Endothelial cell of umbilical vein (primary cell): ENCODE results near the gene CXCR1.

ENCODE experiments used
- EZH2 ChIP-seq: IDR thresholded peaks from 2 replicates; pipeline ENCODE4 v1.6.1; 2012; ENCODE audit warnings: borderline replicate concordance, low read depth, mild to moderate bottlenecking, moderate library complexity, low read length, inconsistent platforms; ENCODE audit not compliant: severe bottlenecking
- TF ChIP-seq, protein P1 (sequence below), 2 donors: IDR thresholded peaks; 1 replicate in 1 of 2; 2 replicates in 1 of 2; pipeline ENCODE4 v1.5.1; 2011; ENCODE audit warnings: low read length in 2 of 2, mild to moderate bottlenecking in 2 of 2, moderate library complexity in 2 of 2, control low read depth in 1 of 2, inconsistent platforms in 1 of 2, low read depth in 1 of 2; ENCODE audit not compliant: insufficient read depth in 1 of 2; ENCODE audit errors: extremely low read depth in 1 of 2

DNA sequence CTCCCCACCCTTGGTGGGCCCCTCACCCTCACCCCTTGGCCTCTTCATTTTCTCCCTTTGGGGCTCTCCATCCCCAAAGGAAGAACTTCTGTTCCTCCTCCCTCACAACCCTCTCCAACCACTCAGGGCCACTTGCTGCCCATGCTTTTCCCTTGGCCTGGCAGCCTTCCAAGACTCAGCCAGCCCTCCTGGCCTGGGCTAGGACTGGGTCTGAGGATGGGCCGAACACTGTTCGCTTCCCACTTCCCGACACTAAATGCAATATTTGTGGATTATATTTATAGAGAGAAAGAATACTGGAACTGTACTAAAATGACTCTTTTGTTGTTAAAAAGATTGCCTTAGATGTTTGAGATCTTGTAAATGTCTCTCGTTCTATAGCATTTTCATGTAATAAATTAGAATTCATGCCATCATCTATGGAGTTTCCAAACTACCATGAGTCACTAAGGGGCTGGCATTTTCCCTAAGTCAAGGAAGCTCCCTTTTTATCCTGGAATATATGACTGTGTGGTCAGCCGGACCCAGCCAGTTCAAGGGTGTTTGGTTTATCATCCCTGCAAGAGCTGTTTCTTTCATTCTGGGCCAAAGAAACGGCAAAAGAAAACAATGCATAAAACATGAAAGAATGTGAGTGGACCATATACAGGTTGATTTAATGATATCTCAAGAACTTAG, 37.2 kb downstream of the CXCR1 start:
- TF ChIP-seq EZH2, result no peak
- TF ChIP-seq, protein P1, sequence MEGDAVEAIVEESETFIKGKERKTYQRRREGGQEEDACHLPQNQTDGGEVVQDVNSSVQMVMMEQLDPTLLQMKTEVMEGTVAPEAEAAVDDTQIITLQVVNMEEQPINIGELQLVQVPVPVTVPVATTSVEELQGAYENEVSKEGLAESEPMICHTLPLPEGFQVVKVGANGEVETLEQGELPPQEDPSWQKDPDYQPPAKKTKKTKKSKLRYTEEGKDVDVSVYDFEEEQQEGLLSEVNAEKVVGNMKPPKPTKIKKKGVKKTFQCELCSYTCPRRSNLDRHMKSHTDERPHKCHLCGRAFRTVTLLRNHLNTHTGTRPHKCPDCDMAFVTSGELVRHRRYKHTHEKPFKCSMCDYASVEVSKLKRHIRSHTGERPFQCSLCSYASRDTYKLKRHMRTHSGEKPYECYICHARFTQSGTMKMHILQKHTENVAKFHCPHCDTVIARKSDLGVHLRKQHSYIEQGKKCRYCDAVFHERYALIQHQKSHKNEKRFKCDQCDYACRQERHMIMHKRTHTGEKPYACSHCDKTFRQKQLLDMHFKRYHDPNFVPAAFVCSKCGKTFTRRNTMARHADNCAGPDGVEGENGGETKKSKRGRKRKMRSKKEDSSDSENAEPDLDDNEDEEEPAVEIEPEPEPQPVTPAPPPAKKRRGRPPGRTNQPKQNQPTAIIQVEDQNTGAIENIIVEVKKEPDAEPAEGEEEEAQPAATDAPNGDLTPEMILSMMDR (IDR thresholded peaks at IDR 0.05; ENCODE audit: extremely low read depth in 1 of 2, insufficient read depth in 1 of 2, low read depth in 1 of 2, low read length in 2 of 2), result no peak
